DOHH2 (cell line): ENCODE results near the gene TMEM208.

Source experiments
- H3F3A ChIP-seq: fragments of 200-600 bp; sonication (generic), shearing (Covaris generic); 2 replicates; pipeline ENCODE4 v1.6.0; 2016; ENCODE audit warnings: antibody characterized with exemption, mild to moderate bottlenecking; ENCODE audit not compliant: control insufficient read depth, insufficient read depth
- H3K27ac ChIP-seq: fragments of 200-600 bp; sonication (generic); 2 replicates; pipeline ENCODE4 v1.5.1; 2014; ENCODE audit warnings: low read depth, mild to moderate bottlenecking, low read length, moderate library complexity
- H3K27me3 ChIP-seq: fragments of 200-600 bp; sonication (generic); 2 replicates; pipeline ENCODE4 v1.6.1; 2014; ENCODE audit warnings: mild to moderate bottlenecking, low read length, mixed read lengths; ENCODE audit not compliant: control insufficient read depth
- H3K36me3 ChIP-seq: fragments of 200-600 bp; sonication (generic); 2 replicates; pipeline ENCODE4 v1.6.1; 2014; ENCODE audit warnings: mild to moderate bottlenecking, low read length, moderate library complexity, mixed read lengths; ENCODE audit not compliant: control insufficient read depth
- H3K4me1 ChIP-seq: fragments of 200-600 bp; sonication (generic); 2 replicates; pipeline ENCODE4 v1.6.1; 2014; ENCODE audit warnings: mild to moderate bottlenecking, low read length, mixed read lengths; ENCODE audit not compliant: control insufficient read depth
- H3K4me2 ChIP-seq: fragments of 200-600 bp; sonication (generic); 2 replicates; pipeline ENCODE4 v1.6.0; 2014; ENCODE audit warnings: mild to moderate bottlenecking, low read length, moderate library complexity
- H3K4me3 ChIP-seq: fragments of 200-600 bp; sonication (generic); 2 replicates; pipeline ENCODE4 v1.5.1; 2014; ENCODE audit warnings: mild to moderate bottlenecking, low read length, mixed read lengths
- H3K79me2 ChIP-seq: fragments of 200-600 bp; sonication (generic); 2 replicates; pipeline ENCODE4 v1.6.1; 2014; ENCODE audit warnings: mild to moderate bottlenecking, low read length, mixed read lengths; ENCODE audit not compliant: control insufficient read depth
- H3K9me2 ChIP-seq: fragments of 200-600 bp; sonication (generic); replicated peaks from 2 replicates; pipeline ENCODE4 v1.6.1; 2014; ENCODE audit warnings: mild to moderate bottlenecking, low read length, mixed read lengths; ENCODE audit not compliant: control insufficient read depth
- H3K9me3 ChIP-seq: fragments of 200-600 bp; sonication (generic); 2 replicates; pipeline ENCODE4 v1.6.1; 2014; ENCODE audit warnings: antibody characterized with exemption, low read length, mixed read lengths; ENCODE audit not compliant: control insufficient read depth, insufficient read depth
- H4K20me1 ChIP-seq: fragments of 200-600 bp; sonication (generic); 2 replicates; pipeline ENCODE4 v1.6.0; 2014; ENCODE audit warnings: low read depth, mild to moderate bottlenecking, antibody characterized with exemption, low read length, moderate library complexity; ENCODE audit not compliant: control insufficient read depth, insufficient read depth
- EZH2phosphoT487 ChIP-seq: fragments of 200-600 bp; sonication (generic); IDR thresholded peaks from 2 replicates; pipeline ENCODE4 v1.6.1; 2017; ENCODE audit warnings: borderline replicate concordance, mild to moderate bottlenecking, antibody characterized with exemption, low read length, moderate library complexity, mixed read lengths
- TF ChIP-seq, protein P1 (sequence below): fragments of 200-600 bp; sonication (generic); IDR thresholded peaks from one replicate; pipeline ENCODE4 v1.5.1; 2014; ENCODE audit warnings: antibody characterized with exemption, mild to moderate bottlenecking, low read depth, low read length; ENCODE audit not compliant: poor library complexity, severe bottlenecking

Gene TMEM208

DNA sequence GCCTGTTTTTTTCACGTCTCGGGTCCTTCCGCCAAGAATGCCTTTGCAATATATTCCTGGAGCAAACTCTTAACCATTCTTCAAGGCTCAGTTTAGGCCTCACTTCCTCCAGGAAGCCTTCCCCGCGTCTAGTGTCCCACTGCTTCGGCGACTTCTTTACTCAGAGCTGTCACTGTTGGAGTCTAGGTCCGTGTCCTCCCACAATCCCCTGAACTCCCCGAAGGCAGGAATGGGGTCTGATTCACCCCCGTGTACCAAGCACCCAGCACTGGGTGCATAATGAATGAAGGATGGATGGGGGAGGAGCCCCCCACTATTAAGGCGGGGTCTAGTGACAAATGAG, 43.7 kb upstream of the TMEM208 start:
- H3K4me1 ChIP-seq, result peaks cover 36% of the 10 kb centered on the region
- H3K79me2 ChIP-seq, result 0 out of 2 replicates have a peak, but pooled peaks cover 8% of the 10 kb centered on the region
- peak overlapping the region; percentile 88 for H3K4me3 ChIP-seq
- no peaks in the 10 kb centered on the region for H3K9me2 ChIP-seq
- TF ChIP-seq, protein P1, sequence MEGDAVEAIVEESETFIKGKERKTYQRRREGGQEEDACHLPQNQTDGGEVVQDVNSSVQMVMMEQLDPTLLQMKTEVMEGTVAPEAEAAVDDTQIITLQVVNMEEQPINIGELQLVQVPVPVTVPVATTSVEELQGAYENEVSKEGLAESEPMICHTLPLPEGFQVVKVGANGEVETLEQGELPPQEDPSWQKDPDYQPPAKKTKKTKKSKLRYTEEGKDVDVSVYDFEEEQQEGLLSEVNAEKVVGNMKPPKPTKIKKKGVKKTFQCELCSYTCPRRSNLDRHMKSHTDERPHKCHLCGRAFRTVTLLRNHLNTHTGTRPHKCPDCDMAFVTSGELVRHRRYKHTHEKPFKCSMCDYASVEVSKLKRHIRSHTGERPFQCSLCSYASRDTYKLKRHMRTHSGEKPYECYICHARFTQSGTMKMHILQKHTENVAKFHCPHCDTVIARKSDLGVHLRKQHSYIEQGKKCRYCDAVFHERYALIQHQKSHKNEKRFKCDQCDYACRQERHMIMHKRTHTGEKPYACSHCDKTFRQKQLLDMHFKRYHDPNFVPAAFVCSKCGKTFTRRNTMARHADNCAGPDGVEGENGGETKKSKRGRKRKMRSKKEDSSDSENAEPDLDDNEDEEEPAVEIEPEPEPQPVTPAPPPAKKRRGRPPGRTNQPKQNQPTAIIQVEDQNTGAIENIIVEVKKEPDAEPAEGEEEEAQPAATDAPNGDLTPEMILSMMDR, result no peak
- no peak for TF ChIP-seq EZH2phosphoT487
- no peaks in the 10 kb centered on the region for H3F3A ChIP-seq
- no peak overlapping the region; the same call in 1 of the 2 replicates for H3K27ac ChIP-seq
- no peaks in the 10 kb centered on the region for H3K9me3 ChIP-seq
- H3K36me3 ChIP-seq, result no peaks in the 10 kb centered on the region
- peak overlapping the region; percentile 98 for H3K4me2 ChIP-seq
- peaks cover 30% of the 10 kb centered on the region for H3K27me3 ChIP-seq
- H4K20me1 ChIP-seq, result peaks cover 7% of the 10 kb centered on the region; the same call in 1 of the 2 replicates

DNA sequence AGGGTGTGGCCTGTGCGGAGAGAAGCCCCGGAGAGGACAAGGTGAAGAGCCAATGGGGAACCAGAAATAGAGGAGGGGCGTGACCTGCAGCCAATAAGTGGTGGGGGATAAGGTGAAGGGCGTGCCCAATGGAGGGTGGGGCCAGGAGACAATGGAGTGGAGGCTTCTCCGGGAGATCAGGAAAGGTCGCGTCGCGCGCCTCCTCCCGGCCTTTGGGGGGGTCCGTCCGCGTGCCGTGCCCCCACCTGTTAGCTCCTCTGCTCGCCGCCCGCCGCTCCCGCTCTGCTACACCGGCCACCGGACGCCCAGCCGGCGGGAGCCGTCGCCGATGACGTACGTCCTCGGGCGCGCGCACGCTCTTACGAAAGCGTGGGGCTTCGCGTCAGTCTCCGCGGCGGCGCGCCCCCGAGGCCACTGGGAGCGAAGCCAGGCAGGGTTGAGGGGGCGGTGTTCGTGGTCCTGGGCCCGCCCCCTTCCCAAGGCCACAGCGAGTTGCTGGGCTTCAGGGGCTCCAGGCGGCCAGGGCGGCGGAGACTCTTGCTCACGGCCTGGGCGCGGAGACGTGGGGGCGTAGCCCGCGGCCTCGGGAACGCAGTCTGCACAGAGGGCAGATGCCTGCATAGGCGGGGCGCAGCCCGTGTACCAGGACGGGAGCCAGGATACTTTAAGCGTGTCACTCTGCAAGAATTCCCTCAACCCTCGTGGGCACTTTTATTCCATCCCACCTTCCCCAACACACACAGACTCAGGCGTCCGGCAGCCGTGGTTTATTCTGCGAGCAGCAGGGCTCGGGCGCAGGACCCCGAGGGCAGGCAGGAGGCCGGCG, 43.1 kb upstream of the TMEM208 start, which contains the start of gene MATCAP1:
Gene MATCAP1, minus strand, starts transcription at position 337 of the 826 bp plus-strand sequence. CDS start 3,353 bp downstream, outside the sequence.
- Histone ChIP-seq H3K4me3 (peak within 1 kb of the TSS; percentile 88), H3K9me3 (no peaks in the 10 kb centered on the region), H3F3A (no peaks in the 10 kb centered on the region), H3K79me2 (0 out of 2 replicates have a peak, but pooled peaks cover 8% of the 10 kb centered on the region), H3K36me3 (no peaks in the 10 kb centered on the region), H3K4me1 (peaks cover 30% of the 10 kb centered on the region), H3K4me2 (peak within 1 kb of the TSS; percentile 98), H3K27ac (peak within 1 kb of the TSS; percentile 55), H3K9me2 (no peaks in the 10 kb centered on the region), H4K20me1 (peaks cover 5% of the 10 kb centered on the region; the same call in 1 of the 2 replicates), H3K27me3 (peaks cover 24% of the 10 kb centered on the region)
- TF ChIP-seq EZH2phosphoT487, result no peak
- TF ChIP-seq, protein P1, result peak; percentile 10

- TF ChIP-seq EZH2phosphoT487, result no peak
- TF ChIP-seq, protein P1, result no peak
- Histone ChIP-seq H3K79me2 (0 out of 2 replicates have a peak, but pooled peaks cover 8% of the 10 kb centered on the region), H3K4me2 (peak overlapping the region; percentile 98), H3F3A (no peaks in the 10 kb centered on the region), H3K9me2 (no peaks in the 10 kb centered on the region), H3K27ac (no peak overlapping the region), H3K27me3 (peaks cover 24% of the 10 kb centered on the region), H4K20me1 (peaks cover 3% of the 10 kb centered on the region; the same call in 1 of the 2 replicates), H3K9me3 (no peaks in the 10 kb centered on the region), H3K36me3 (no peaks in the 10 kb centered on the region), H3K4me1 (peaks cover 29% of the 10 kb centered on the region), H3K4me3 (peak overlapping the region; percentile 88)
These were observed 42.4 kb upstream of the TMEM208 start for GRCh38 chr16:67184453-67184994.
